IMR-90 (cell line): Measurements from ENCODE around the gene DPEP3.

ENCODE experiments used
- RCOR1 ChIP-seq: IDR thresholded peaks from 2 replicates; pipeline ENCODE4 v1.6.1; 2012; ENCODE audit warnings: mild to moderate bottlenecking, low read length, improper control_type of control experiment; ENCODE audit not compliant: insufficient replicate concordance
- TF ChIP-seq, protein P1 (sequence below): conservative IDR thresholded peaks from 2 replicates; pipeline ENCODE4 v1.5.1; 2012; ENCODE audit warnings: mild to moderate bottlenecking, low read depth, low read length, improper control_type of control experiment
- TF ChIP-seq, protein P2 (sequence below): fragments of 150-350 bp; IDR thresholded peaks from 2 replicates; pipeline ENCODE4 v1.6.1; 2017; ENCODE audit warnings: mild to moderate bottlenecking, antibody characterized with exemption, low read length, low read depth

- TF ChIP-seq RCOR1, result no peak
- TF ChIP-seq, protein P1, sequence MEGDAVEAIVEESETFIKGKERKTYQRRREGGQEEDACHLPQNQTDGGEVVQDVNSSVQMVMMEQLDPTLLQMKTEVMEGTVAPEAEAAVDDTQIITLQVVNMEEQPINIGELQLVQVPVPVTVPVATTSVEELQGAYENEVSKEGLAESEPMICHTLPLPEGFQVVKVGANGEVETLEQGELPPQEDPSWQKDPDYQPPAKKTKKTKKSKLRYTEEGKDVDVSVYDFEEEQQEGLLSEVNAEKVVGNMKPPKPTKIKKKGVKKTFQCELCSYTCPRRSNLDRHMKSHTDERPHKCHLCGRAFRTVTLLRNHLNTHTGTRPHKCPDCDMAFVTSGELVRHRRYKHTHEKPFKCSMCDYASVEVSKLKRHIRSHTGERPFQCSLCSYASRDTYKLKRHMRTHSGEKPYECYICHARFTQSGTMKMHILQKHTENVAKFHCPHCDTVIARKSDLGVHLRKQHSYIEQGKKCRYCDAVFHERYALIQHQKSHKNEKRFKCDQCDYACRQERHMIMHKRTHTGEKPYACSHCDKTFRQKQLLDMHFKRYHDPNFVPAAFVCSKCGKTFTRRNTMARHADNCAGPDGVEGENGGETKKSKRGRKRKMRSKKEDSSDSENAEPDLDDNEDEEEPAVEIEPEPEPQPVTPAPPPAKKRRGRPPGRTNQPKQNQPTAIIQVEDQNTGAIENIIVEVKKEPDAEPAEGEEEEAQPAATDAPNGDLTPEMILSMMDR, result no peak
- TF ChIP-seq, protein P2, sequence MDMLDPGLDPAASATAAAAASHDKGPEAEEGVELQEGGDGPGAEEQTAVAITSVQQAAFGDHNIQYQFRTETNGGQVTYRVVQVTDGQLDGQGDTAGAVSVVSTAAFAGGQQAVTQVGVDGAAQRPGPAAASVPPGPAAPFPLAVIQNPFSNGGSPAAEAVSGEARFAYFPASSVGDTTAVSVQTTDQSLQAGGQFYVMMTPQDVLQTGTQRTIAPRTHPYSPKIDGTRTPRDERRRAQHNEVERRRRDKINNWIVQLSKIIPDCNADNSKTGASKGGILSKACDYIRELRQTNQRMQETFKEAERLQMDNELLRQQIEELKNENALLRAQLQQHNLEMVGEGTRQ, result no peak
Observed at GRCh38 chr16:67944690-67945391, 35.5 kb downstream of the DPEP3 start.
